Right cardiac atrium (tissue), 5 donors: ENCODE results near the gene CDC45. TPM values are rescaled to one million over a fixed set of nuclear protein-coding genes. Genes with fewer than 3 reads are reported as not detected.
"Not testable (repeated sequence)": the region's sequence is repeated elsewhere in the genome, so short reads cannot be mapped to it uniquely, and the experiment has no call there.

Experiments used
- ATAC-seq, 2 donors: fragments of 200-7000 bp; cut with Tn5 transposase; one replicate each; pipeline versions ENCODE4 v1.8.0 to v1.9.1; 2020; ENCODE audit warnings: moderate library complexity in 2 of 2, mild to moderate bottlenecking in 1 of 2
- DNase-seq, 3 donors: peaks; one replicate each; pipeline ENCODE4 v3.0.0-alpha.2; 2020
- H3K27ac ChIP-seq: one replicate; pipeline ENCODE4 v1.5.1; 2013; ENCODE audit warnings: mild to moderate bottlenecking, low read length, control low read depth, moderate library complexity
- H3K27me3 ChIP-seq: one replicate; pipeline ENCODE4 v1.6.1; 2013; ENCODE audit not compliant: control insufficient read depth, insufficient read depth
- H3K4me1 ChIP-seq: one replicate; pipeline ENCODE4 v1.6.1; 2013; ENCODE audit warnings: low read length; ENCODE audit not compliant: control insufficient read depth, insufficient read depth
- H3K4me3 ChIP-seq: one replicate; pipeline ENCODE4 v1.5.1; 2013; ENCODE audit warnings: low read length, control low read depth
- H3K9me3 ChIP-seq: one replicate; pipeline ENCODE4 v1.6.1; 2013; ENCODE audit warnings: low read length; ENCODE audit not compliant: control insufficient read depth
- WGBS: extraction: QIAGEN DNeasy Blood & Tissue Kit; methylation state at CpG from one replicate; pipeline ENCODE4 v1.1.7; 2013; 5-methylcytosine and 5-hydroxymethylcytosine counted together
- intact Hi-C, 4 donors: fragments of 100-400 bp; cut with DNase I; formaldehyde crosslinking; loops; one replicate each; pipeline versions ENCODE4 v1.11.0 to v1.14.0; 2022 to 2023
- polyA plus RNA-seq: library from polyadenylated mRNA; stranded (reverse); fragments of 200-250 nt; gene quantifications from one replicate; pipeline ENCODE4 v1.2.3, GENCODE V29; 2013
- total RNA-seq, 4 donors: library from RNA; stranded (reverse); fragmentation: NEBNext Ultra II Directional; extraction: Animal tissue kit (Norgen Biotek cat#: 25700); gene quantifications; one replicate each; pipeline ENCODE4 v1.2.1, GENCODE V29; 2021
- donor health status: healthy with polysubstance abuse.
- donor health status: DM: no; HTN: yes; CAD: no.
- donor health status: DM: no; HTN: no; CAD: no.
- donor health status: DM: no; HTN: yes; CAD: no; lungs with severe emphysema.
- donor health status: DM: yes; HTN: yes; CAD: no.

The CDC45 gene
- total and polyA plus RNA-seq, 5 donors, result 0.16 to 0.85 (median 0.80) TPM; not detected in 2

GRCh38 chr22:19527321-19527721, 47.6 kb downstream of the CDC45 start:
- 76% methylated on average over 5 of the region's 5 CpGs for WGBS
- intact Hi-C loops, result no loop called here
- peaks cover 2% of the 10 kb centered on the region for H3K4me1 ChIP-seq
- H3K4me3 ChIP-seq, result no peak overlapping the region
- no peaks in the 10 kb centered on the region for H3K9me3 ChIP-seq
- H3K27me3 ChIP-seq, result no peaks in the 10 kb centered on the region
- H3K27ac ChIP-seq, result no peak overlapping the region
- DNase-seq (no peak), ATAC-seq (no peak)

- intact Hi-C loops, result no loop called here
- H3K9me3 ChIP-seq, result no peaks in the 10 kb centered on the region
- WGBS, result 79% methylated on average over 17 of the region's 17 CpGs
- H3K27me3 ChIP-seq, result no peaks in the 10 kb centered on the region
- H3K4me3 ChIP-seq, result no peak overlapping the region
- DNase-seq (no peak), ATAC-seq (no peak)
- peaks cover 2% of the 10 kb centered on the region for H3K4me1 ChIP-seq
- H3K27ac ChIP-seq, result no peak overlapping the region
Observed at GRCh38 chr22:19527861-19528417, 48.2 kb downstream of the CDC45 start.

- Histone ChIP-seq H3K4me1 (peaks cover 2% of the 10 kb centered on the region), H3K4me3 (no peak overlapping the region), H3K9me3 (no peaks in the 10 kb centered on the region), H3K27me3 (no peaks in the 10 kb centered on the region), H3K27ac (no peak overlapping the region)
- DNase-seq (no peak), ATAC-seq (no peak)
- WGBS, result 82% methylated on average over 4 of the region's 4 CpGs
- intact Hi-C loops, result no loop called here
Observed at GRCh38 chr22:19529811-19530210, 50.1 kb downstream of the CDC45 start.

- no peak overlapping the region for H3K4me3 ChIP-seq
- DNase-seq (no peak), ATAC-seq (no peak)
- H3K9me3 ChIP-seq, result no peaks in the 10 kb centered on the region
- intact Hi-C loops, result no loop called here
- H3K27ac ChIP-seq, result no peak overlapping the region
- WGBS, result 64% methylated on average over 3 of the region's 3 CpGs
- no peaks in the 10 kb centered on the region for H3K27me3 ChIP-seq
- H3K4me1 ChIP-seq, result peaks cover 2% of the 10 kb centered on the region
Observed at GRCh38 chr22:19530751-19531150, 51.0 kb downstream of the CDC45 start.

- DNase-seq, H3K9me3 ChIP-seq, H3K27ac ChIP-seq, H3K27me3 ChIP-seq, H3K4me3 ChIP-seq, H3K4me1 ChIP-seq, ATAC-seq, intact Hi-C loops: not testable (repeated sequence)
- WGBS, result 93% methylated on average over 6 of the region's 6 CpGs
Observed at GRCh38 chr22:19531327-19531726, 51.6 kb downstream of the CDC45 start.

- Histone ChIP-seq H3K27me3 (no peaks in the 10 kb centered on the region), H3K4me3 (no peak overlapping the region), H3K4me1 (no peaks in the 10 kb centered on the region), H3K27ac (no peak overlapping the region), H3K9me3 (no peaks in the 10 kb centered on the region)
- ATAC-seq, result no peak
- WGBS, result 89% methylated on average over 8 of the region's 8 CpGs
- DNase-seq, result no peak
- intact Hi-C loops, result no loop called here
Observed at GRCh38 chr22:19533049-19533626, 53.4 kb downstream of the CDC45 start.

- Histone ChIP-seq H3K27me3 (no peaks in the 10 kb centered on the region), H3K27ac (no peak overlapping the region), H3K9me3 (no peaks in the 10 kb centered on the region), H3K4me3 (no peak overlapping the region), H3K4me1 (no peaks in the 10 kb centered on the region)
- ATAC-seq, result no peak
- no peak for DNase-seq
- intact Hi-C loops, result no loop called here
Observed at GRCh38 chr22:19533857-19534256, 54.1 kb downstream of the CDC45 start.

GRCh38 chr22:19535001-19535400, 55.3 kb downstream of the CDC45 start:
- Histone ChIP-seq H3K9me3 (no peaks in the 10 kb centered on the region), H3K27ac (no peak overlapping the region), H3K27me3 (no peaks in the 10 kb centered on the region), H3K4me3 (no peak overlapping the region), H3K4me1 (no peaks in the 10 kb centered on the region)
- 52% methylated on average over 3 of the region's 3 CpGs for WGBS
- no peak for ATAC-seq
- intact Hi-C loops, result no loop called here
- no peak for DNase-seq

- intact Hi-C loops, result no loop called here
- DNase-seq, result no peak
- WGBS, result 93% methylated on average over 9 of the region's 9 CpGs
Observed at GRCh38 chr22:19536564-19536963, 56.8 kb downstream of the CDC45 start.

GRCh38 chr22:19537941-19538488, 58.3 kb downstream of the CDC45 start:
- WGBS, result 82% methylated on average over 5 of the region's 5 CpGs
- Histone ChIP-seq H3K27me3 (no peaks in the 10 kb centered on the region), H3K9me3 (no peaks in the 10 kb centered on the region), H3K4me3 (no peak overlapping the region), H3K4me1 (no peaks in the 10 kb centered on the region), H3K27ac (no peak overlapping the region)
- intact Hi-C loops, result no loop called here
- DNase-seq (no peak), ATAC-seq (no peak)

More at GRCh38 chr22:19536564-19536963, 56.8 kb downstream of the CDC45 start:
- H3K4me1 ChIP-seq, result no peaks in the 10 kb centered on the region
- no peak overlapping the region for H3K27ac ChIP-seq
- H3K4me3 ChIP-seq, result no peak overlapping the region
- no peaks in the 10 kb centered on the region for H3K9me3 ChIP-seq
- no peaks in the 10 kb centered on the region for H3K27me3 ChIP-seq
- no peak for ATAC-seq

- no peak for ATAC-seq
- Histone ChIP-seq H3K9me3 (no peaks in the 10 kb centered on the region), H3K4me3 (no peak overlapping the region), H3K27me3 (no peaks in the 10 kb centered on the region), H3K4me1 (no peaks in the 10 kb centered on the region), H3K27ac (no peak overlapping the region)
- intact Hi-C loops, result no loop called here
- no peak for DNase-seq
Observed at GRCh38 chr22:19540394-19540793, 60.7 kb downstream of the CDC45 start.
